ENCODE results near the gene C15orf62.

Gene C15orf62

DNA sequence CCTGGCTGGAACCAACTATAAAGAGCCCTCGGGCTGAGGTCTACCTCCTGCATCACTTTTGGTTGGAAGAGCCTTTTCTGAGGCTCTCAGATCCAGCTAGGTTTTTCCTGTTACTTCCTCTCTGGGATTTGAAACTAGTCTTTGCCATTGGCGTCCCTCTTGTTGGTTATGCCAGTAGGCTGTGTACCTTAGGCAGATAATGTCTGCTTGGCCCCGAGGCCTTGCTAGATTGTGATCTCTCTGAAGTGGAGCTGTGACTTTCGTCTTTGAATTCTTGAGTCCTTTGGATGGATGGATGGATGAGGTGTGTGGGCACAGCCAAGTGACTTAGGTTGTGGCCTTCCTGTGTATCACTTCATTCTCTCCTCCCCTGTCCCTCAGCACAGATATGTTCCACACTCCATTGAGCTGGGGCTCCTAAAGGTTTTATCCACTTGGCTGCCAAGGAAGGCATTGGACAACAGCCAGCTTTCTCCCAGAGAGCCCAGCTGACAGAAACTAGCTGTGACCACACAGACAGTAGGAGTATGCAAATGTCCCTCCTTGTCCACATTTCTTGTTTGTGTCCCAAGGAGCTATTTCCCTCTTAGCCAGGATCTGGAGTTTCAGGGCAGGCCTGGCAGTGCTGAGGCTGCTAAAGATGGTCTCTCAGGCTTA lies 45.4 kb downstream of the C15orf62 start:
- in situ Hi-C loops (cut with MboI; ENCODE audit: low pct_unique_long_range_greater_than_20kb, low sequenced_read_pairs, unreplicated experiment), result no loop called here
- no peak for DNase-seq (ENCODE audit: low spot score)
- TF ChIP-seq, protein P1, sequence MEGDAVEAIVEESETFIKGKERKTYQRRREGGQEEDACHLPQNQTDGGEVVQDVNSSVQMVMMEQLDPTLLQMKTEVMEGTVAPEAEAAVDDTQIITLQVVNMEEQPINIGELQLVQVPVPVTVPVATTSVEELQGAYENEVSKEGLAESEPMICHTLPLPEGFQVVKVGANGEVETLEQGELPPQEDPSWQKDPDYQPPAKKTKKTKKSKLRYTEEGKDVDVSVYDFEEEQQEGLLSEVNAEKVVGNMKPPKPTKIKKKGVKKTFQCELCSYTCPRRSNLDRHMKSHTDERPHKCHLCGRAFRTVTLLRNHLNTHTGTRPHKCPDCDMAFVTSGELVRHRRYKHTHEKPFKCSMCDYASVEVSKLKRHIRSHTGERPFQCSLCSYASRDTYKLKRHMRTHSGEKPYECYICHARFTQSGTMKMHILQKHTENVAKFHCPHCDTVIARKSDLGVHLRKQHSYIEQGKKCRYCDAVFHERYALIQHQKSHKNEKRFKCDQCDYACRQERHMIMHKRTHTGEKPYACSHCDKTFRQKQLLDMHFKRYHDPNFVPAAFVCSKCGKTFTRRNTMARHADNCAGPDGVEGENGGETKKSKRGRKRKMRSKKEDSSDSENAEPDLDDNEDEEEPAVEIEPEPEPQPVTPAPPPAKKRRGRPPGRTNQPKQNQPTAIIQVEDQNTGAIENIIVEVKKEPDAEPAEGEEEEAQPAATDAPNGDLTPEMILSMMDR (IDR thresholded peaks at IDR 0.05; ENCODE audit: extremely low read depth, insufficient read depth, missing control alignments), result no peak

DNA sequence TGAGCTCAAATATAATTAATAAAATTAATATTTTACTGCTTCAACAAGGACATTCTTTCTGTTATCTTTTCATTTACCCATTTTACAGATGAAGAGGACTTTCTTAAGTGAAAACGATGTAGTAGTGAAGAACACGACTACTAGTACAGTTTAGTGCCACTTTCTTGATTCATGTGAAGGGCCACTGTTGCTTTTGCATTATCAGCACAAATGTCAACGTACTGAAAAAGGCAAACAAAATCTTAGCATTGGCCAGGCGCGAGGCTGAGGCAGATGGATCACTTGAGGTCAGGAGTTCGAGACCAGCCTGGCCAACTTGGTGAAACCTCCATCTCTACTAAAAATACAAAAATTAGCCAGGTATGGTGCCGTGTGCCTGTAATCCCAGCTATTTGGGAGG lies 49.3 kb downstream of the C15orf62 start:
- TF ChIP-seq, protein P1 (IDR thresholded peaks at IDR 0.05; ENCODE audit: extremely low read depth, insufficient read depth, missing control alignments), result no peak
- DNase-seq (ENCODE audit: low spot score), result no peak
- in situ Hi-C loops (cut with MboI; ENCODE audit: low pct_unique_long_range_greater_than_20kb, low sequenced_read_pairs, unreplicated experiment), result no loop called here

DNA sequence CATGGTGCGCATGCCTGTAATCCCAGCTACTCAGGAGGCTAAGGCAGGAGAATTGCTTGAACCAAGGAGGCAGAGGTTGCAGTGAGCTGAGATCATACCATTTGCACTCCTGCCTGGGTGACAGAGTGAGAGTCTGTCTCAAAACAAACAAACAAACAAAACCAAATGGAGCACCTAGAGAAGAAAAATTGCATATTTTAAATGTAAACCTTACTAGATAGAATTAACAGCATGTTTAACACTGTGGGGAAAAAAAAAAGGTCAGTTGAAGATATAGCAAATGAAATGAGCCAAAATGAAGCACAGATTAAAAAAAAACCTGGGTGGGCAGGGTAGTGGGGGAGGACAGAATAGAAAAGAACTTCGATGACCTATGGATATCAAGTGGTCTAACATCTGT lies 51.4 kb downstream of the C15orf62 start:
- in situ Hi-C loops (cut with MboI; ENCODE audit: low pct_unique_long_range_greater_than_20kb, low sequenced_read_pairs, unreplicated experiment), result no loop called here
- DNase-seq (ENCODE audit: low spot score), result no peak
- TF ChIP-seq, protein P1 (IDR thresholded peaks at IDR 0.05; ENCODE audit: extremely low read depth, insufficient read depth, missing control alignments), result no peak
